ENCODE data around the gene C20orf173. TPM values are rescaled to one million over a fixed set of nuclear protein-coding genes. Genes with fewer than 3 reads are reported as not detected.

The C20orf173 gene
- total RNA-seq, 1 donor from 2014 or later, result not detected

DNA sequence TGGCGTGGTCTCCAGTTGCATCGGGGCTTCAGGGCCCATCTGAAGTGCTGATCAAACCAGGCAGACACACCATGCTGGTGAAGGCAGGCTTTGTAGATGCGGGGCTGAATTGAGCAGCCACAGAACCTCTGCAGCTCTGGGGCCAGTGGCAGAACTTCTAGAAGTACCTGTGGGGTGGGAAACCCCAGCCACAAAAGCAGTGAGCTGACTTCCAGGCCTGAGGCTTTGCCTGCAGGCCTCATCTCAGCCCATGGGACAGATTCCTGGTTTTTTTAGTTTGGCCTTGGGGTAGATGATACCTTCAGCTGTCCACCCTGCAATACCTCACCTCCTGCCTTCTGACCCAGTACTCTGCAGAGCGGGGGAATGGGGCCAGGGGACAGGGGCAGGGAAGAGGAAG, 14.1 kb downstream of the C20orf173 start:
- Mint-ChIP-seq H3K4me3 (ENCODE audit: unreplicated experiment) (no peak overlapping the region), H3K27ac (ENCODE audit: unreplicated experiment) (no peak overlapping the region), H3K27me3 (ENCODE audit: low read depth) (no peaks in the 10 kb centered on the region), H3K36me3 (ENCODE audit: low read depth) (peaks cover 5% of the 10 kb centered on the region), H3K4me1 (ENCODE audit: low read depth) (peaks cover 8% of the 10 kb centered on the region), H3K9me3 (ENCODE audit: low read depth) (no peaks in the 10 kb centered on the region)
- TF ChIP-seq, protein P1, sequence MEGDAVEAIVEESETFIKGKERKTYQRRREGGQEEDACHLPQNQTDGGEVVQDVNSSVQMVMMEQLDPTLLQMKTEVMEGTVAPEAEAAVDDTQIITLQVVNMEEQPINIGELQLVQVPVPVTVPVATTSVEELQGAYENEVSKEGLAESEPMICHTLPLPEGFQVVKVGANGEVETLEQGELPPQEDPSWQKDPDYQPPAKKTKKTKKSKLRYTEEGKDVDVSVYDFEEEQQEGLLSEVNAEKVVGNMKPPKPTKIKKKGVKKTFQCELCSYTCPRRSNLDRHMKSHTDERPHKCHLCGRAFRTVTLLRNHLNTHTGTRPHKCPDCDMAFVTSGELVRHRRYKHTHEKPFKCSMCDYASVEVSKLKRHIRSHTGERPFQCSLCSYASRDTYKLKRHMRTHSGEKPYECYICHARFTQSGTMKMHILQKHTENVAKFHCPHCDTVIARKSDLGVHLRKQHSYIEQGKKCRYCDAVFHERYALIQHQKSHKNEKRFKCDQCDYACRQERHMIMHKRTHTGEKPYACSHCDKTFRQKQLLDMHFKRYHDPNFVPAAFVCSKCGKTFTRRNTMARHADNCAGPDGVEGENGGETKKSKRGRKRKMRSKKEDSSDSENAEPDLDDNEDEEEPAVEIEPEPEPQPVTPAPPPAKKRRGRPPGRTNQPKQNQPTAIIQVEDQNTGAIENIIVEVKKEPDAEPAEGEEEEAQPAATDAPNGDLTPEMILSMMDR (IDR thresholded peaks at IDR 0.05), result no peak
- DNase-seq (ENCODE audit: low spot score), result no peak

DNA sequence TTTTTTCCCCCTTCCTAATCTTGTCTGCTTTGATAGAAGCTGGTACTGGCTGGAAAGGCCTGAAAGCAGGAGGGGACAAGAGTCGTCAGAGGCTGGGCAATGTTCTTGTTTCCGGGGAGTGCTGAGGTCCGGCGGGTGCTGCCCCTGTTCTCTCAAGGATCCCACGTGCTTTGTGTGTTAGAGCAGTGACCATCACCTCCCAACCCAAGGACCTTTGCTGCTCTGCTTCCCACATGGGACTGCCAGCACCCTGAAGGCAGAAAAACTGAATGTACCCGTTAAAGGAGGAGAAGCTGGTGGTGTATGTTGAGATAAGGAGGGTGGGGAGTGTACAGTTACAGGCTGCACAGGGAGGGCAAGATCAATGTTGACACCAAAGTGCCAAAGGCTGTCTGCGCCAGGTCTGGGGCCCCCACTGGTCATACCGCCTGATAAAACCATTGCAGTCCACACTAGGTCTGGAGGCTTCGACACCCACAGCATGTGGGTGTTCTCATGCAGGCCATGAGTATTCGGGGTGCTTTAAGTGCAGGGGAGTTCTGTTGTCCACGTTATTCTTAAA, 15.0 kb downstream of the C20orf173 start:
- no peak overlapping the region for H3K27ac Mint-ChIP-seq (ENCODE audit: unreplicated experiment)
- H3K36me3 Mint-ChIP-seq (ENCODE audit: low read depth), result peaks cover 9% of the 10 kb centered on the region
- H3K27me3 Mint-ChIP-seq (ENCODE audit: low read depth), result no peaks in the 10 kb centered on the region
- DNase-seq (ENCODE audit: low spot score), result no peak
- H3K4me1 Mint-ChIP-seq (ENCODE audit: low read depth), result peaks cover 8% of the 10 kb centered on the region
- H3K4me3 Mint-ChIP-seq (ENCODE audit: unreplicated experiment), result no peak overlapping the region
- no peaks in the 10 kb centered on the region for H3K9me3 Mint-ChIP-seq (ENCODE audit: low read depth)
- TF ChIP-seq, protein P1 (IDR thresholded peaks at IDR 0.05), result no peak

GRCh38 chr20:35511814-35512420, 17.5 kb downstream of the C20orf173 start:
- Mint-ChIP-seq H3K9me3 (ENCODE audit: low read depth) (no peaks in the 10 kb centered on the region), H3K4me1 (ENCODE audit: low read depth) (peaks cover 12% of the 10 kb centered on the region), H3K36me3 (ENCODE audit: low read depth) (peaks cover 12% of the 10 kb centered on the region), H3K4me3 (ENCODE audit: unreplicated experiment) (no peak overlapping the region), H3K27ac (ENCODE audit: unreplicated experiment) (no peak overlapping the region), H3K27me3 (ENCODE audit: low read depth) (no peaks in the 10 kb centered on the region)
- TF ChIP-seq, protein P1 (IDR thresholded peaks at IDR 0.05), result peak; percentile 81
- no peak for DNase-seq (ENCODE audit: low spot score)

DNA sequence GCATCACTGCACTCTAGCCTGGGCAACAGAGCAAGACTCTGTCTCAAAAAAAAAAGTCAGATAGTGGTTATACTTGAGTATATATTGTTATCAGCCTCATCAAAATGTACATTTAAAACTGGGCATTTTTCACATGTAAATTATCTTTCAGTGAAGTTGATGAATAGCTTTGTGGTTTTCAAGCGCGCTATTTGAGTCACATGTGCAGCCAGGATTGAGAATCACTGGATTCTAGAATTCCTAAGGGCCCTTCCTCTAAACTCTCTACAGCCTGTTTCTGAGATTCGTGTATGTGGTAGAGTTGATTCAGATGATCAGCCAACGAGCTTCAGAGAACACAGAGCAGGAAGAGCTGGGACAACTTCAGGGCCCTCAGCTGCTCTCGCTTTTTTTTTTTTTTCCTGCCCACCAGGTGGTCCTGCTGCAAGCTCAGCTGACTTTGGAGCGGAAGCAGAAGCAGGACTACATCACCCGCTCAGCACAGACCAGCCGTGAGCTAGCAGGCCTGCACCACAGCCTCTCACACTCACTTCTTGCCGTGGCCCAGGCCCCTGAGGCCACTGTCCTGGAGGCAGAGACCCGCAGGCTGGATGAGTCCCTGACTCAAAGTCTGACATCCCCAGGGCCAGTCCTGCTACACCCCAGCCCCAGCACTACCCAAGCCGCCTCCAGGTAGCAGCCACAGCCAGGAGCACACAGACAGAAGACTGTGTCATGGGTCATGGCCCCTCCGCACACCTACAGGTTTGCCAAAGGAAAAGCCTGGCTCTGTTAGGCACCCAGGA, 18.3 kb downstream of the C20orf173 start:
- no peaks in the 10 kb centered on the region for H3K9me3 Mint-ChIP-seq (ENCODE audit: low read depth)
- H3K4me1 Mint-ChIP-seq (ENCODE audit: low read depth), result peaks cover 13% of the 10 kb centered on the region
- H3K27me3 Mint-ChIP-seq (ENCODE audit: low read depth), result no peaks in the 10 kb centered on the region
- no peak overlapping the region for H3K4me3 Mint-ChIP-seq (ENCODE audit: unreplicated experiment)
- H3K27ac Mint-ChIP-seq (ENCODE audit: unreplicated experiment), result no peak overlapping the region
- TF ChIP-seq, protein P1 (IDR thresholded peaks at IDR 0.05), result no peak
- no peak for DNase-seq (ENCODE audit: low spot score)
- H3K36me3 Mint-ChIP-seq (ENCODE audit: low read depth), result peaks cover 13% of the 10 kb centered on the region

- Mint-ChIP-seq H3K27me3 (ENCODE audit: low read depth) (no peaks in the 10 kb centered on the region), H3K4me3 (ENCODE audit: unreplicated experiment) (no peak overlapping the region), H3K27ac (ENCODE audit: unreplicated experiment) (no peak overlapping the region), H3K9me3 (ENCODE audit: low read depth) (no peaks in the 10 kb centered on the region), H3K36me3 (ENCODE audit: low read depth) (peaks cover 31% of the 10 kb centered on the region), H3K4me1 (ENCODE audit: low read depth) (peaks cover 15% of the 10 kb centered on the region)
- DNase-seq (ENCODE audit: low spot score), result no peak
- TF ChIP-seq, protein P1 (IDR thresholded peaks at IDR 0.05), result no peak
Observed at GRCh38 chr20:35508493-35509218, 20.8 kb downstream of the C20orf173 start.
